Limb (tissue), 2 donors: Measurements from ENCODE around the gene RMDN2.

Experiments
- DNase-seq, 2 donors: peaks; one replicate each; pipeline ENCODE4 v3.0.0-alpha.2; 2016; ENCODE audit errors: extremely low spot score in 2 of 2

Gene RMDN2, protein sequence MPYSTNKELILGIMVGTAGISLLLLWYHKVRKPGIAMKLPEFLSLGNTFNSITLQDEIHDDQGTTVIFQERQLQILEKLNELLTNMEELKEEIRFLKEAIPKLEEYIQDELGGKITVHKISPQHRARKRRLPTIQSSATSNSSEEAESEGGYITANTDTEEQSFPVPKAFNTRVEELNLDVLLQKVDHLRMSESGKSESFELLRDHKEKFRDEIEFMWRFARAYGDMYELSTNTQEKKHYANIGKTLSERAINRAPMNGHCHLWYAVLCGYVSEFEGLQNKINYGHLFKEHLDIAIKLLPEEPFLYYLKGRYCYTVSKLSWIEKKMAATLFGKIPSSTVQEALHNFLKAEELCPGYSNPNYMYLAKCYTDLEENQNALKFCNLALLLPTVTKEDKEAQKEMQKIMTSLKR

GRCh38 chr2:37925063-37925897 is at the start of gene RMDN2:
Gene RMDN2, plus strand, starts transcription at chr2:37925287. Its CDS starts 3,991 bp downstream, at chr2:37929278.
- peak; percentile 93 to 95 for DNase-seq

DNA sequence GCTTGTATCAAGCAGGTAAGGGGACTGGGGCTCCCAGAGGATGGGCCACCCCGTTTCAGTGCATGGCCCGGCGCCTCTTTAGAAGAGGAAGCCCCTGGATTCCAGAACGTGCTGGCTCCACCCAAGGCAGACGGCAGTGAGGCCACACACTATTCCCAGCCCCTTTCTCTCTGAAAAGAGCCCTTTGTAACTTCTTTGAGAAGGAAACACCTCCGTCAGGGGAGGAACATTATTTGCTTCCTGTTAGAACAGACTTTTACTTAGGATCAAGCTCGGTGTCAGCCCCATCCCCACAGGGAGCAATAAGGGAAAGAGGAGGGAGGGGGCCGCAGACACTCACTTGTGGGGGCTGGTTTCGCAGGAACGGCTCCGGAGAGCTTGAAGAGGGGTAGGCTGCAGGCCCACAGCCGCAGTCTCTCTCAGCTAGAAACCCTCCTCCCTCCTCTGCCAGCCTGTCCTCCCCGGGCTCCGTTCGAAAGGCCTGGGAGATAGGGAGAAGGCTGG is 49.6 kb upstream of the RMDN2 start:
- DNase-seq: peak in 1 of 2 donors; percentile 53

DNA sequence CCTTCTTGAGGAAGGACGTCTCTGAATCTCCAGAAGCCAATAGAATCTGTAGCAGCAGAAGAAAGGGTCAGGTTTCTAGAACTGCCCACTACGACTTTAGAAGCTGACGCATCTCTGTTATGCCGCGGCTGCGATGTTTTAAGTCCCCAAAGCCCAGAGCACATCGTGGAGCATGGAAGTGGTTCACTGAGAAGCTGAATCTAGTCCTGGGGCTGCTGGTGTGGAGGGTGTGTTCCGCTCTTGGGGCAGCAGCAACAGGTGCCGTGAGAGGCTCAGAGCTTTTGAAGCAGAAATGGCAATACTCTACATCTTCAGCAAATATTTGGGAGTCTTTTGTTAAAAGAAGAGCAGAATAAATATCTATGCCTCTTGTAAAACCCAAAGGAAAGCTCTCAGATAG is 48.9 kb upstream of the RMDN2 start:
- DNase-seq: no peak

GRCh38 chr2:37877457-37878315 is 47.4 kb upstream of the RMDN2 start:
- DNase-seq: peak in 1 of 2 donors; percentile 89

DNA sequence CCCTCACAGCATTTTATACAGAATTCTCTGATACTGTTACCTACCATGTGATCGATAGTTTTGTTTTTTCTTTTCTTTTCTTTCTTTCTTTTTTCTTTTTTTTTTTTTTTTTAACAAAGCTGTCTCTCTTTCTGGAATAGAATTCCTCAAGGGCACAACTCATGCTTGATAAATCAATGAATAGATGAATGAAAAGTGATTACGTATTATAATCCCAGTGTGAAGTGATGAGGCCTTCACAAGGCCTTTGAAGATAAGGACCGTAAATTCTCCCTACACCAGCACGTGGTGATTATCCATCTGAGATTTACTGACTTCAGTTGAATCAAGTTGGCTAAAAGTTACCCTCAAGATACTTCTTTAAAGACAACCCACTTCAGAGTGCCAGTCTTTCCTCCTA is 46.6 kb upstream of the RMDN2 start:
- DNase-seq: no peak

DNA sequence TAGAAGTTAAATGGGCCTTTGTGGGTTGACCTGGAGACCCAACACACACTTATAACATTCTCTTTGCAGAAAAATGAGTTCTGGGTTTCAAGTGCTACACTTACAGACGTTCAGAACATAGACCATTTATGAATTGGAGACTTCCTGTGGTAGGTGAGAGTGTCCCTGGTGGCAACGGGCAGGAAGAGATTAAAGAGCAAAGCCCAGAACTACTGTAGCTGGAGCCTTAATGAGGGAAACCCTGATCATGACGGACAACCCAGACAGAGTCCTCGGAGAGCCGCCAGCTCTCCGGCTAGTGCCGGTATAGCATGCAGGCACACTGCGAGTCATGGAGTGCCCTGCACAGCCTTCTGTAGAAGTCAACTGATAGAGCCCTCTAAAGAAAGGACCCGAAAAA is 44.5 kb upstream of the RMDN2 start:
- no peak for DNase-seq

DNA sequence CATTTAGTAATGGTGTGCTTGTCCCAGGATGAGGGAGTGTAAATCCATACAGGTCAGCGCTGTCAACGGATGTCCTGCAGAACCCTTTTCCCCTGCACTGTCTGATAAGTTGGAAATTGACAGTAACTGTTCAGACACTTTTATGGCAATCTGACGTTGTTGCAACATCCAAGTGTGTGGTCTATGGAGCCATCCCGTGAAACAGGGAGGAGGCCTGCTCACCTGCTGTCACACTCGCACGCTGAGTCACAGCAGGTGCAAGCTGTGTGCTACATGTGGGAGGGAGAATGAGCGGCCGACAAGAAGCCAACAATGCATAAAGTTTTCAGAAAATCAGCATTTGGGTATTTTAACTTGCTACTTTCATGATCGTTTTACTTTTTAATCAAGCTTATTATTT is 43.7 kb upstream of the RMDN2 start:
- no peak for DNase-seq

GRCh38 chr2:37882036-37882435 is 43.1 kb upstream of the RMDN2 start:
- DNase-seq: no peak

DNA sequence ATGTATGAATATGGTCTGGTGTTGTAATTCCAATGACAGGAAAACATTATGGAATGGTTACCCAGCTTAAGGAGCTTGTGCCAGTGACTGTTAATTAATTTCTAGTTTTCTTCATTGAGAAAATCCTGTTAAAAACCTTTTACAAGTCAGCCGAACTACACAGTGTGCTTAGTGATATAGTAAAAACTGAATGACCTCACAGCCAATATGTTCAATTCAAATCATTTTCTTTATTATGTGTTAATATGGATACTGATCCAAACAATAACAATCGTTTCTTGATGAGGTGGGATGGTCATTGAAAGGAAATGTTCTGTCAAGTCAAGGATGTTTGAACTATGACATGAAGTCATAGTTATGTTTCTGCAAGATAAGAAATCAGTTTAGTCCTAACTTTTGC is 41.6 kb upstream of the RMDN2 start:
- DNase-seq: no peak

GRCh38 chr2:37885329-37885993 is 39.6 kb upstream of the RMDN2 start:
- no peak for DNase-seq

GRCh38 chr2:37886745-37887144 is 38.3 kb upstream of the RMDN2 start:
- no peak for DNase-seq

GRCh38 chr2:37887286-37887685 is 37.8 kb upstream of the RMDN2 start:
- DNase-seq: no peak

DNA sequence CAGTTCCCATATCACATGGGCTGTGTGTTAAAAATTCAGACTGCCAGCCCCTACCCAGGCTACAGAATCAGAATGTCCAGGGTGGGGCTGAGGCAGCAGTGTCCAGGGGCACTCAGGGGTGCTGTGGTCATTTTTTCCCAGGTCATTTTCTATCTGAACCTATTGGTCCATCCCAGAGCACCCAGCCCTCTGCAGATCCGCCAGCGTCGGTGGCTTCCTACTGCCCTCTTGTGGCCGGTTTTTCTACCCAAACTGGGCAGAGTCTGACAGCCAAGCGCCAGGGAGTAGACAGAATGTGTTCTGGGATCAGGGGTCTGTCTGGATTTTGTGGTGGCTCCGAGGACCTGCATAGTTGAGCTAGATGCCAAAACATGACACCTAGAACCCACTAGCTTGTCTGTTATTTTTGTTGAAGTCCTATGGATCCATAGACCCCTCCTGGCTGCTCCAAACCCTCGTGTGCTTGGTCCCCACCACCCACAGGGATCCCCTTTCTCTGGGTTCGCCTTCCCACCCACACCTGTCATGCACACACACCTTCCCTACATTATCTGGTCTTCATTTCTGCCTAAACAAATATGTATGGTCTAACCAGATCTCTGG is 34.1 kb upstream of the RMDN2 start:
- peak; percentile 42 to 82 for DNase-seq

GRCh38 chr2:37891846-37892435 is 33.1 kb upstream of the RMDN2 start:
- DNase-seq: no peak

GRCh38 chr2:37892436-37893114 is 32.5 kb upstream of the RMDN2 start:
- DNase-seq: no peak

DNA sequence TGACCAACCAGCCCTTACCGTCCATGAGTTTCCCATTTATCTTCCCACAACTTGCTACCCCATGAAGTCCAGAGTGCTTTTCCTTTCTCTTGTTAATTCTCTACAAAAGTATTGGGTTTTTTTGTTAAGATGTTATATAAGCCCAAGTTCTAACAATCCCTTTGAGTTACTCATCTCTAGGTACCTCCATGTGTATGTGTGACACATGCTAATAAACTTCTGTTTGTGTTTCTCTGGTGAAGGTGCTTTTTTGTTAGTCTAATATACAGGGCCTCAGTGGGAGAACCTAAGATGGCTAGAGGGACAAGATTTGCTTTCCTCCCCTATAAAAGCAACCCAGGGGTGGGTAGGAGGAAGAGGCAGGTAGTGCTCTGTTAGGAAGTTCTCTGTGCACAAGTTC is 31.8 kb upstream of the RMDN2 start:
- DNase-seq: no peak

GRCh38 chr2:37894047-37894446 is 31.0 kb upstream of the RMDN2 start:
- no peak for DNase-seq

- no peak for DNase-seq
These were observed 30.5 kb upstream of the RMDN2 start for GRCh38 chr2:37894601-37895000.

- DNase-seq: no peak
These were observed 29.9 kb upstream of the RMDN2 start for GRCh38 chr2:37895140-37895539.

DNA sequence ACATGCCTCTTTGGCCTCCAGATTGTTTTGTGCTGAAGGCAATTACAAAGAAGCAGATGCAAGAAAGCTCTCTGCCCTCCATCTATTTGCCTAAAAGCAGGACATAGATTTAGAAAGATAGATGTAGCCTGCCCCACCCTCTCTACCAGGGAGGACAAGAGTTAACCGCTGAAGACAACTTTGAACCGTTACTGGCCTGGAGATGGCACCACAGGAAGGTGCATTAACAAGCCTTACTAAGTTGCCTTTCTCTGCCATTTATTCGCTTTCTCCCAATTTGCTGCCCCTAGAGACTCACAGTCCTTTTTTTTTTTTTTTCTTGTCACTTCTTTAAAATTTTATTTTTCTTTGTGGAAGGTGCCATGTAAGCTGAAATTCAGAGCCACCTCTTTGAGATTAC is 28.8 kb upstream of the RMDN2 start:
- DNase-seq: no peak
